ENCODE results near the gene KRTAP5-3. TPM values are rescaled to one million over a fixed set of nuclear protein-coding genes. Genes with fewer than 3 reads are reported as not detected.
A peak's percentile ranks its signal among the peaks of the same experiment; 100 is the strongest.

The KRTAP5-3 gene
- polyA plus RNA-seq, 1 donor = not detected

DNA sequence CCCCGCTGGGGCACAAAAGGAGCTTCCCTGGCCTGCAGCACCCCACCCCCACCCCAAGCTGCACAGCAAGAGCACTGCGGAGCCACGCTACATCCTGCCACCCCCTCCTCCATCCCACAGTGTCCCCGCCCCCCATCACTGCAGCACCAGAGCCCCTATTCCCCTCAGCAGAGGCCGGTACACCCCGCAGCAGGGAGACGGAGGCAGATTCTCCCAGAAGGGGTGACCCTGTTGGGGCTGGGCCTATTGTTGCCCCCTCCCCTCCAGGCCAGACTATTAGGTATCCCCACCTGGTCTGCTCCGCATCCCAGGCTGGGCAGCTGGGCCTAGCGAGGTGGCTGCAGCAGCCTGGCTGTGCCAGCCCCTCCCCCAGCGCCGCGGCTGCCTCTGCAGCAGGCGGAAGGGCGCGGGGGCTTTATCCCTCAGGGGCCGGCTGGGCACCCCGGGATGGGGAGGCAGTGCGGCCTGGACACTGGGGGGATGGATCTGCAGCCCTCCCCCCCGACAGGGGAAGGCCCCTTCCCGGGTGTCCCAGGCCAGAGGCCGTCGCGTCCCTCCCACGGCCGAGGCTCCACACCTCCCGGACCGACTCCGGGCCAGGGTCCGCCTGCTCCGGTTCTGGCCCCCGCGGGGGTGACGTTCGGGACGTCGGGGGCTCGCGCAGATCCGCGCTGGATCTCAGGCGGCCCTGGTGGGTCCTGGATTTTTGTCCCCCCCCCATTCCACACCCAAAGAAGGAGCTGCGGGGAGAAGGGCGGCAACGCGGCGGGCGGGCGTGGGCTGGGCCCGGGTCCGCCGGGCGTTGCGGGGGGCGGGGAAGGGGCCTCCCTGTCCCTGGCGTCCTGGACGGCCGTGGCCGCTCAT lies 37.1 kb downstream of the KRTAP5-3 start:
- H3K4me1 ChIP-seq (ENCODE audit: control insufficient read depth, insufficient read depth, low read length) = peaks cover 63% of the 10 kb centered on the region
- H3K27me3 ChIP-seq (ENCODE audit: control insufficient read depth, insufficient read depth, low read length) = peaks cover 16% of the 10 kb centered on the region
- no CpG with 5 or more reads among the region's 58 CpGs for WGBS (ENCODE audit: insufficient coverage, low lambda C conversion rate)
- no peaks in the 10 kb centered on the region for H3K36me3 ChIP-seq (ENCODE audit: control insufficient read depth, insufficient read depth, low read length)
- no peaks in the 10 kb centered on the region for H3K9me3 ChIP-seq (ENCODE audit: control insufficient read depth, low read depth, low read length)
- H3K4me3 ChIP-seq (ENCODE audit: low read length) = peak overlapping the region; percentile 73
- peak overlapping the region; percentile 76 for H3K27ac ChIP-seq (ENCODE audit: low read length)
- peak in 1 of 2 donors; percentile 71 for DNase-seq

DNA sequence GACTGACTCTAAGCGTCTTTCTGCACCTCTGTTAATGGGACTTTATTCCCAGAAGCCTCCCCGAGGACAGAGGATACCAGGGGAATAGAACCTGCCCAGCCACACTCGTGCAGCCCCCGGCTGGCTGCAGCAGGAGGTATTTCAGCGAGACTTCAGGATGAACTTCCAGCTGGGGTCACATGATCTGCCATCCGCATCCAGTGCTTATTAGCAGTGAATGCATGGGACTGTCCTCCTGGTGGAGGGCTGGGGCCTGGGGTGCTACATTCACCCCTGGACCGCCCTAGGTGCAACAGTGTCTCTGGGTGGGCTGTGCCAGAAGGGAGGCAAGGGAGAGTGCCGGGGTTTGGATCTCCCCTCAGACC lies 37.8 kb downstream of the KRTAP5-3 start:
- no peaks in the 10 kb centered on the region for H3K9me3 ChIP-seq (ENCODE audit: control insufficient read depth, low read depth, low read length)
- WGBS (ENCODE audit: insufficient coverage, low lambda C conversion rate) = no CpG with 5 or more reads among the region's 8 CpGs
- peaks cover 16% of the 10 kb centered on the region for H3K27me3 ChIP-seq (ENCODE audit: control insufficient read depth, insufficient read depth, low read length)
- H3K4me3 ChIP-seq (ENCODE audit: low read length) = peak overlapping the region; percentile 73
- peaks cover 68% of the 10 kb centered on the region for H3K4me1 ChIP-seq (ENCODE audit: control insufficient read depth, insufficient read depth, low read length)
- peak overlapping the region; percentile 76 for H3K27ac ChIP-seq (ENCODE audit: low read length)
- no peak for DNase-seq
- peaks cover under 1% of the 10 kb centered on the region for H3K36me3 ChIP-seq (ENCODE audit: control insufficient read depth, insufficient read depth, low read length)

- H3K27ac ChIP-seq (ENCODE audit: low read length) = peak overlapping the region; percentile 76
Measured at GRCh38 chr11:1570001-1570453, 38.2 kb downstream of the KRTAP5-3 start.

DNA sequence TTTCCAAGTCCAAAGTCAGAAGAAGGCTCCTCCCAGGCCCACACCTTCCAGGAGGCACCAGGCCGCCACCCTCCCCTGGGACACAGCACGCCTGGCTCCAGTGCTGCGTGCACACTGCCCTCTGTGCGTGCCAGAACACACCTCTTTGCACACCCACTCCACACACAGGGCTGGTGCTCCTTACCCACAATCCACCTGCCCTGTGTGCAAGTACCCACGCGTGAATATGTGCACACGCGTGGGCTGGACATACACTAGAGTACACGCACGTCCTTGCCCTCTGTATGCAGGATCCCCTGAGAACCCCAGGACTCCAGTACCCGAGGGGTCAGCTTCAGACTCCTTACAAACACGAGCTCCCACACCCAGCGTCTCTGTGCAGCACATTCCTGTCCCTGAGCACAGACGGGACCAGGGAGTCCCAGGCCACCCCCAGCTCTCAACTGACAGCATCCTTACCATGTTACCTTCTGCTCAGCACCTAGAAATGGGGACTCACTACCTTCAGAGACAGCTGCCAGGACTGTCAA lies 38.9 kb downstream of the KRTAP5-3 start:
- Histone ChIP-seq H3K36me3 (ENCODE audit: control insufficient read depth, insufficient read depth, low read length) (peaks cover 6% of the 10 kb centered on the region), H3K4me3 (ENCODE audit: low read length) (no peak overlapping the region), H3K9me3 (ENCODE audit: control insufficient read depth, low read depth, low read length) (no peaks in the 10 kb centered on the region), H3K27me3 (ENCODE audit: control insufficient read depth, insufficient read depth, low read length) (peaks cover 16% of the 10 kb centered on the region), H3K4me1 (ENCODE audit: control insufficient read depth, insufficient read depth, low read length) (peaks cover 80% of the 10 kb centered on the region), H3K27ac (ENCODE audit: low read length) (peak overlapping the region; percentile 76)
- DNase-seq = peak; percentile 74 to 89
- WGBS (ENCODE audit: insufficient coverage, low lambda C conversion rate) = no CpG with 5 or more reads among the region's 14 CpGs

More at GRCh38 chr11:1570001-1570453, 38.2 kb downstream of the KRTAP5-3 start:
- peaks cover 73% of the 10 kb centered on the region for H3K4me1 ChIP-seq (ENCODE audit: control insufficient read depth, insufficient read depth, low read length)
- DNase-seq = peak; percentile 78 to 90
- peak overlapping the region; percentile 73 for H3K4me3 ChIP-seq (ENCODE audit: low read length)
- peaks cover 5% of the 10 kb centered on the region for H3K36me3 ChIP-seq (ENCODE audit: control insufficient read depth, insufficient read depth, low read length)
- H3K9me3 ChIP-seq (ENCODE audit: control insufficient read depth, low read depth, low read length) = no peaks in the 10 kb centered on the region
- WGBS (ENCODE audit: insufficient coverage, low lambda C conversion rate) = no CpG with 5 or more reads among the region's 11 CpGs
- H3K27me3 ChIP-seq (ENCODE audit: control insufficient read depth, insufficient read depth, low read length) = peaks cover 16% of the 10 kb centered on the region

DNA sequence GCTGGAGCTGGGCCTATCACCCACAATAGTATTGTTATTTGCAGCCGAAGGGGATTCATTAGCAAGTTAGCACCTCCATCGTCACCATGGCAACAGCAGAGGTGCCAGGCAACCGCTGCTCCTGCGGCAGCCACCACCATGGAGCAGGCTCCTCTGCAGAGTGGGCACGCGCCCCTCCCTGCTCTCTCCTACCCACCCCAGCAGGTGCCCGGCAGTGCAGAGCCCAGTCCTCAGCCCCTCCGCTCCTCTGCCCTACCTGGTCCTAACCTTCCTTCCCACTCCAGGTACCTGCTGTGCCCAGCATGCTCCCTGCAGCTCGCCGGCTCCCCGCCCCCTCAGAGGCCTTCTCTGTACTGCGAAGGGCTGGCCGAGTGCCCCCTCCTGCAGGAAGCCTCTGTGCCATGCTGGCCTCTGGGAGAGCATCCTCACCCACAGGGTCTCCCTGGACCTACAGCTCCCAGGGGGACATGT lies 39.8 kb downstream of the KRTAP5-3 start:
- Histone ChIP-seq H3K27me3 (ENCODE audit: control insufficient read depth, insufficient read depth, low read length) (peaks cover 9% of the 10 kb centered on the region), H3K27ac (ENCODE audit: low read length) (peak overlapping the region; percentile 76), H3K9me3 (ENCODE audit: control insufficient read depth, low read depth, low read length) (no peaks in the 10 kb centered on the region), H3K4me3 (ENCODE audit: low read length) (no peak overlapping the region), H3K4me1 (ENCODE audit: control insufficient read depth, insufficient read depth, low read length) (peaks cover 80% of the 10 kb centered on the region), H3K36me3 (ENCODE audit: control insufficient read depth, insufficient read depth, low read length) (peaks cover 13% of the 10 kb centered on the region)
- no peak for DNase-seq
- WGBS (ENCODE audit: insufficient coverage, low lambda C conversion rate) = no CpG with 5 or more reads among the region's 13 CpGs

GRCh38 chr11:1567721-1568100 lies 40.6 kb downstream of the KRTAP5-3 start:
- H3K4me3 ChIP-seq (ENCODE audit: low read length) = no peak overlapping the region
- peak overlapping the region; percentile 76 for H3K27ac ChIP-seq (ENCODE audit: low read length)
- no peak for DNase-seq
- no peaks in the 10 kb centered on the region for H3K9me3 ChIP-seq (ENCODE audit: control insufficient read depth, low read depth, low read length)
- H3K36me3 ChIP-seq (ENCODE audit: control insufficient read depth, insufficient read depth, low read length) = peaks cover 20% of the 10 kb centered on the region
- peaks cover 2% of the 10 kb centered on the region for H3K27me3 ChIP-seq (ENCODE audit: control insufficient read depth, insufficient read depth, low read length)
- WGBS (ENCODE audit: insufficient coverage, low lambda C conversion rate) = no CpG with 5 or more reads among the region's 7 CpGs
- H3K4me1 ChIP-seq (ENCODE audit: control insufficient read depth, insufficient read depth, low read length) = peaks cover 77% of the 10 kb centered on the region

DNA sequence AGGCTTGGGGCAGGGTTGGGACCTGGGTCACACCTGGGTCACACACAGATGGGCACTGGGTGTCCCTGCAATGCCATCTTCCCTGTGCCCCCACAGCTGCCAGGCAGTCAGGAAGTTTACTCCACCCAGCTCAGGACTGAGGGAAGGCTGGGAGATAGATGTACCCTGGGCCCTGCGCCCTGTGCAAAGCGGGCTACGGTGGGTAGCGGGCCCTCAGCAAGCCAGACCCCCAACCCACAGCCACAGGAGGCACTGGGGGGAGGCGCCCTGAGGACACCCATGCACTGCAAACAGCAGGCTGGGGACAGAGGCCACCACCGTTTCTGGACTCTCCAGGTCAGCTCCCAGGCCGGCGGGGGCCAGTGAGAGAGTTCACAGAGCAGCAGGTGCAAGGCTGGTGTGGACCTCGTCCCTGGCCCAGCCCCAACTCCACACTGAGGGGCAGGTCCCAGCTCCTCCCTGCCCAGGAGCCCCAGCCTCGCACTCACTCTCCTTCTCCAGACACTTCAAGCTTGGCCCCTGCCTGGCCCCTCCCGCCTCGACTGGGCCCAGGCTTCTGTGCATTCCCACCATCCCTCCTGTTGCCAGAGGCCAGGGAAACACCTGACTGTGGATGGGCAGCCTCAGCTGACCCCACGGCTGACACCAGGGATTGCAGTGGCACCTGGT lies 41.1 kb downstream of the KRTAP5-3 start:
- no peaks in the 10 kb centered on the region for H3K9me3 ChIP-seq (ENCODE audit: control insufficient read depth, low read depth, low read length)
- peaks cover 24% of the 10 kb centered on the region for H3K36me3 ChIP-seq (ENCODE audit: control insufficient read depth, insufficient read depth, low read length)
- peaks cover 80% of the 10 kb centered on the region for H3K4me1 ChIP-seq (ENCODE audit: control insufficient read depth, insufficient read depth, low read length)
- no CpG with 5 or more reads among the region's 13 CpGs for WGBS (ENCODE audit: insufficient coverage, low lambda C conversion rate)
- peak overlapping the region; percentile 76 for H3K27ac ChIP-seq (ENCODE audit: low read length)
- no peaks in the 10 kb centered on the region for H3K27me3 ChIP-seq (ENCODE audit: control insufficient read depth, insufficient read depth, low read length)
- H3K4me3 ChIP-seq (ENCODE audit: low read length) = no peak overlapping the region
- peak; percentile 67 to 81 for DNase-seq

- H3K36me3 ChIP-seq (ENCODE audit: control insufficient read depth, insufficient read depth, low read length) = peaks cover 31% of the 10 kb centered on the region
- DNase-seq = peak in 1 of 2 donors; percentile 42
- H3K27me3 ChIP-seq (ENCODE audit: control insufficient read depth, insufficient read depth, low read length) = no peaks in the 10 kb centered on the region
- no CpG with 5 or more reads among the region's 20 CpGs for WGBS (ENCODE audit: insufficient coverage, low lambda C conversion rate)
- H3K9me3 ChIP-seq (ENCODE audit: control insufficient read depth, low read depth, low read length) = no peaks in the 10 kb centered on the region
- H3K4me1 ChIP-seq (ENCODE audit: control insufficient read depth, insufficient read depth, low read length) = peaks cover 87% of the 10 kb centered on the region
- H3K4me3 ChIP-seq (ENCODE audit: low read length) = no peak overlapping the region
- peak overlapping the region; percentile 76 for H3K27ac ChIP-seq (ENCODE audit: low read length)
Measured at GRCh38 chr11:1566381-1567051, 41.7 kb downstream of the KRTAP5-3 start.

DNA sequence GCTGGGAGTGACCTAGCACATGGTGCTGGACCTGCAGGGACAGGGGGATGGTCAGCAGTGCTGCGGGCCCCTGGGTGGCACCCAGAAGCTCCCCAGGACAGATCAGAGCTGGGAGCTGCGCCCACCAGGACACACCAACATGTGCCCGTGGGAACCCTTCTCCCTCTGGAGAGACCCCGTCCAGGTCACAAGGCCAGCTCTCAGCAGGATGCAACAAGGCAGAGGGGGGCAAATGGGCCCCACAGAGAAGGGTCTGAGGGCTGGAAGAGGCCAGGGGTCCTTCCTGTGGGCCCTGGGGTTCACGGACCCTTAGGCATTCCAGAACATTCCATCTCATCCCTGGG lies 42.4 kb downstream of the KRTAP5-3 start:
- Histone ChIP-seq H3K4me1 (ENCODE audit: control insufficient read depth, insufficient read depth, low read length) (peaks cover 92% of the 10 kb centered on the region), H3K4me3 (ENCODE audit: low read length) (no peak overlapping the region), H3K9me3 (ENCODE audit: control insufficient read depth, low read depth, low read length) (no peaks in the 10 kb centered on the region), H3K36me3 (ENCODE audit: control insufficient read depth, insufficient read depth, low read length) (peaks cover 31% of the 10 kb centered on the region), H3K27me3 (ENCODE audit: control insufficient read depth, insufficient read depth, low read length) (no peaks in the 10 kb centered on the region), H3K27ac (ENCODE audit: low read length) (no peak overlapping the region)
- DNase-seq = no peak
- no CpG with 5 or more reads among the region's 5 CpGs for WGBS (ENCODE audit: insufficient coverage, low lambda C conversion rate)

Data from large intestine (tissue), 3 donors.